SK-N-MC (cell line): ENCODE results near the gene SYK.

ENCODE experiments used
- EZH2 ChIP-seq: fragments of 200-600 bp; sonication (generic); IDR thresholded peaks from one replicate; pipeline ENCODE4 v1.6.1; 2017; ENCODE audit warnings: antibody characterized with exemption
- FOXP2 ChIP-seq: optimal IDR thresholded peaks from 2 replicates; pipeline ENCODE3; 2011; ENCODE audit warnings: mild to moderate bottlenecking, moderate library complexity; ENCODE audit not compliant: insufficient read depth; ENCODE audit errors: extremely low read length, control extremely low read depth
- POLR2AphosphoS5 ChIP-seq: IDR thresholded peaks from 2 replicates; pipeline ENCODE4 v1.6.1; 2012; ENCODE audit warnings: mild to moderate bottlenecking, low read depth, low read length, borderline replicate concordance

GRCh38 chr9:90883661-90884060 is 82.0 kb downstream of the SYK start:
- TF ChIP-seq POLR2AphosphoS5 (no peak), EZH2 (no peak), FOXP2 (no peak)
